ENCODE results near the gene SLC19A3.

Gene SLC19A3

DNA sequence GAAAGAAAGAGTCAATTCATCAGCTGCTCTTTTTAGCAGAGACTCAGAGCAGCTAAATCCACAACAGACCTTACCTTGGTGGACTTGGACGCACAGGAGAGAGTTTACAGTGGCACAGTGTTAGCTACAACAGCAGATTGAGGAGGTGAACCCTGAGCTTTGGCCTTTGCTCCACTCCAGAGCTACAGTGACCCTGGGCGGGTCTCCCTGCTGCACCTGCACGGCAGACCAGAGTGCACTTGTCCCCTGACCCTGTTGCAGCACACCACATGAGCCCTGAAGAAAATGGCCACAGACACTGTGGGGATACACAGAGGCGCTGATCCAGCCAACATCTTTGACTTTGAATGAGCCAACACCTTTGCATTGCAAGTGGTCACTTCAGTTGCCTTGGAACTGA, 11.0 kb downstream of the SLC19A3 start:
- H3K36me3 ChIP-seq = no peaks in the 10 kb centered on the region
- no peaks in the 10 kb centered on the region for H3K4me1 ChIP-seq
- DNase-seq = no peak
- peaks cover 23% of the 10 kb centered on the region for H3K27me3 ChIP-seq
- no peaks in the 10 kb centered on the region for H3K9me3 ChIP-seq
- TF ChIP-seq, protein P1, sequence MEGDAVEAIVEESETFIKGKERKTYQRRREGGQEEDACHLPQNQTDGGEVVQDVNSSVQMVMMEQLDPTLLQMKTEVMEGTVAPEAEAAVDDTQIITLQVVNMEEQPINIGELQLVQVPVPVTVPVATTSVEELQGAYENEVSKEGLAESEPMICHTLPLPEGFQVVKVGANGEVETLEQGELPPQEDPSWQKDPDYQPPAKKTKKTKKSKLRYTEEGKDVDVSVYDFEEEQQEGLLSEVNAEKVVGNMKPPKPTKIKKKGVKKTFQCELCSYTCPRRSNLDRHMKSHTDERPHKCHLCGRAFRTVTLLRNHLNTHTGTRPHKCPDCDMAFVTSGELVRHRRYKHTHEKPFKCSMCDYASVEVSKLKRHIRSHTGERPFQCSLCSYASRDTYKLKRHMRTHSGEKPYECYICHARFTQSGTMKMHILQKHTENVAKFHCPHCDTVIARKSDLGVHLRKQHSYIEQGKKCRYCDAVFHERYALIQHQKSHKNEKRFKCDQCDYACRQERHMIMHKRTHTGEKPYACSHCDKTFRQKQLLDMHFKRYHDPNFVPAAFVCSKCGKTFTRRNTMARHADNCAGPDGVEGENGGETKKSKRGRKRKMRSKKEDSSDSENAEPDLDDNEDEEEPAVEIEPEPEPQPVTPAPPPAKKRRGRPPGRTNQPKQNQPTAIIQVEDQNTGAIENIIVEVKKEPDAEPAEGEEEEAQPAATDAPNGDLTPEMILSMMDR (IDR thresholded peaks at IDR 0.05; ENCODE audit: low read depth, low read length) = no peak
- no peak overlapping the region for H3K4me3 ChIP-seq (ENCODE audit: low read depth, low read length)

DNA sequence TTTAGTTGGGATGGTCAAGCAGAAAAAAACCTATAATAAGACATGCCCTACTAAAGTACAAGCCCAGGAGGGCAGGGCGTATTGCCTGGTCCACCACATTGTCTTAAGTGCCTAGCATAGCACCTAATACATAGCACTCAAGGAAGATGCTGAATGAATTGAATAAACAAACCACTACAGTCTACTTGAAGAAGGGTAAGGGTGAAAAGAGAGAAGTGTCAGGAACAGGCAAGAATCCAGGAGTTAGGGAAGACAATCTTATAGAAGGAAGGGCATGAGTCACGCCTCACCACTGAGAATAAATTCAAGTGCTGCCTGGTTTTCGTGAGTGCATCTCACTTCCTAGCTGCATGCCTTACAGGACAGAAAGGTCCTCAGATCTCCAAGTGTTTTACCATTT, 13.9 kb downstream of the SLC19A3 start:
- Histone ChIP-seq H3K4me3 (ENCODE audit: low read depth, low read length) (no peak overlapping the region), H3K4me1 (no peaks in the 10 kb centered on the region), H3K36me3 (no peaks in the 10 kb centered on the region), H3K9me3 (no peaks in the 10 kb centered on the region), H3K27me3 (peaks cover 16% of the 10 kb centered on the region)
- no peak for DNase-seq
- TF ChIP-seq, protein P1 (IDR thresholded peaks at IDR 0.05; ENCODE audit: low read depth, low read length) = no peak

DNA sequence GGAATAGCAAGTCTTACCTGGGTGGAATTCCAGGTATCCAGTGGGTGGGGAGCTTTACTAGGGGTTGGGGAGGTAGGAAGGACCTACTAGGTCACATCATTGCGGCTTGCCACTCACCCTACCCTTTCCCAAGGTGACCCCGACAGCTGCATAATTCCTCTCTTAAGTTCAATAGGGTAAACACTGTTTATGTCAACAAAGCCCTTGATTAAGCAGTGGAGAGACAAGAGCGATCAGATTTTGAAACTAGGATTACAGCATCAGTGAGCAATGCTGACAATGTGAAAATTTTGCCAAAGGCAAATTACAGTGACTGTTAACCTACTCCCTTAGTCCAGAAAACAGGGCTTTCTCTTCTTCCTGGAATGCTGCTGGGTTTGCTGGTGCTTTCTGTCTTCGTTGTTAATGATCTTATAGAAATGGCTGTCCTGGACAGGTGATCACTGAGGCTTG, 14.5 kb downstream of the SLC19A3 start:
- Histone ChIP-seq H3K9me3 (no peaks in the 10 kb centered on the region), H3K4me3 (ENCODE audit: low read depth, low read length) (no peak overlapping the region), H3K4me1 (no peaks in the 10 kb centered on the region), H3K36me3 (no peaks in the 10 kb centered on the region), H3K27me3 (peaks cover 18% of the 10 kb centered on the region)
- TF ChIP-seq, protein P1 (IDR thresholded peaks at IDR 0.05; ENCODE audit: low read depth, low read length) = no peak
- no peak for DNase-seq

DNA sequence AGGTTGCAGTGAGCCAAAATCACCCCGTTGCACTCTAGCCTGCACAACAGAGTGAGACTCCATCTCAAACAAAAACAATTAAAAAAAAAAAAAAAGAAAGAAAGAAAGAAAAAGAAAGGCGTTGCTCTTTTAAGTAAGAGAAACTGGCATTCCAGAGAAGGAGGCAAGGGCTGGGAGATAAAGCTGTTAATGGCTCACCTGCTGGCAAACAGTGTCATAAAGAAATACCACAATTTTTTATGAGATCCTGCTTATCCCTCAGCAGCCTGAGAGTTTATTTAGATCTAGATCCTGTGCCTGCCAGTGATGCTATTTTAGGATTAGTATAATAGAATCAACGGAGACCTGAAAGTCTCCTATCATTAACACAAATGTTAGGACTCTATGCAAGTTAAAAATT, 16.3 kb downstream of the SLC19A3 start:
- DNase-seq = no peak
- Histone ChIP-seq H3K4me1 (no peaks in the 10 kb centered on the region), H3K27me3 (peaks cover 17% of the 10 kb centered on the region), H3K4me3 (ENCODE audit: low read depth, low read length) (no peak overlapping the region), H3K36me3 (no peaks in the 10 kb centered on the region), H3K9me3 (no peaks in the 10 kb centered on the region)
- TF ChIP-seq, protein P1 (IDR thresholded peaks at IDR 0.05; ENCODE audit: low read depth, low read length) = no peak

DNA sequence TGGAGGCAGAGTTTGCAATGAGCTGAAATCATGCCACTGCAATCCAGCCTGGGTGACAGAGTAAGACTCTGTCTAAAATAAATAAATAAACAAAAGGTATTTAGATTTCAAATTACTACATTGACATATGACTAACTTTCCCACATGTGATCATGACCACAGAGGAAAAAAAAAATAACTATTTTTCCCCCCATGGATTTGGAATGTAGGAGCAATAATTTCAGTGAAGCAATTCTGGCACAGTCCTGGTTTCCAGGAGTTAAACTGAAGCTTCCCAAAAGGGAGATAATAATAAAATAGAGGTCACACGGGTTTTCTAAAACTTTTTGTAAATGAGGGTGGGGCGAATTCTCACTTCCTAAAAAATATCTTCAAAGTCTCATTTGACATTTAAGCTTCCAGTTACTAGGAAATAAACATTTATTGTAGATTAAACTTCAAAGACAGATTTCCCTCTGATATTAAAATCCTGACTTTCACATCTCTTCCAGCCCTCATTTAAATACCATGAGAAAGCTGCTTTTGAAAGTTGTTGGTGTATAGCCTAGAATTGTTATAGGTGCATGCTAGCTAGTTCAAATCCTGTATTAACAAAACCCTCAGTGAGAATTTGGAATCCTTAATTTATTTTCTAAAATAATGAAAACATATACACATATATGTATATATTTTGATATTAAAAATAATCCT, 20.7 kb downstream of the SLC19A3 start:
- Histone ChIP-seq H3K4me1 (no peaks in the 10 kb centered on the region), H3K4me3 (ENCODE audit: low read depth, low read length) (no peak overlapping the region), H3K27me3 (peaks cover 9% of the 10 kb centered on the region; the same call in 1 of the 2 replicates), H3K9me3 (no peaks in the 10 kb centered on the region), H3K36me3 (no peaks in the 10 kb centered on the region)
- TF ChIP-seq, protein P1 (IDR thresholded peaks at IDR 0.05; ENCODE audit: low read depth, low read length) = no peak
- no peak for DNase-seq

DNA sequence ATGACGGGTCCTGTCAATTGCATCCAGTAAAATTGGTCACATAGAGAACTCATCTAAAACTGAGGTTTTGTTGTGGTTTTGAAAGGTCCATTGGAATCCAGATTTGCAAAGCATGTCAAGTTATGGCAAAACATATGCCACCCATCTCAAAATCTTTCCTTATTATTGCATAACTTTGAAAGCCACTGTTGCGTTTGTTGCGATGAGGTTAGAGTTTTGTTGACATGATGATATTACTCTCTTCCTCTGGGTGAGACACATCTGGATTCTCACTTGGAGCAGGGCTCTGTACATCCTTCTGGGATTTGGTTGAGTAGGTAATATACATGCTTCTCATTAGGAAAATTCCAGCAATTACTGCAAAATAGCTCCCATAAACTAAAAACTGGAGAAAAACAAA, 30.6 kb downstream of the SLC19A3 start:
- Histone ChIP-seq H3K4me3 (ENCODE audit: low read depth, low read length) (no peak overlapping the region), H3K9me3 (no peaks in the 10 kb centered on the region), H3K27me3 (no peaks in the 10 kb centered on the region), H3K4me1 (no peaks in the 10 kb centered on the region), H3K36me3 (no peaks in the 10 kb centered on the region)
- DNase-seq = no peak
- TF ChIP-seq, protein P1 (IDR thresholded peaks at IDR 0.05; ENCODE audit: low read depth, low read length) = no peak
